NOMO-1 treated with DMSO at 0.1 percent for 48 hours (cell line): ENCODE results near the gene IRF1.

Experiments used
- DNase-seq: peaks from one replicate; lab custom pipeline; 2025; ENCODE audit not compliant: unreplicated experiment; lab: John Stamatoyannopoulos, UW

Gene IRF1

DNA sequence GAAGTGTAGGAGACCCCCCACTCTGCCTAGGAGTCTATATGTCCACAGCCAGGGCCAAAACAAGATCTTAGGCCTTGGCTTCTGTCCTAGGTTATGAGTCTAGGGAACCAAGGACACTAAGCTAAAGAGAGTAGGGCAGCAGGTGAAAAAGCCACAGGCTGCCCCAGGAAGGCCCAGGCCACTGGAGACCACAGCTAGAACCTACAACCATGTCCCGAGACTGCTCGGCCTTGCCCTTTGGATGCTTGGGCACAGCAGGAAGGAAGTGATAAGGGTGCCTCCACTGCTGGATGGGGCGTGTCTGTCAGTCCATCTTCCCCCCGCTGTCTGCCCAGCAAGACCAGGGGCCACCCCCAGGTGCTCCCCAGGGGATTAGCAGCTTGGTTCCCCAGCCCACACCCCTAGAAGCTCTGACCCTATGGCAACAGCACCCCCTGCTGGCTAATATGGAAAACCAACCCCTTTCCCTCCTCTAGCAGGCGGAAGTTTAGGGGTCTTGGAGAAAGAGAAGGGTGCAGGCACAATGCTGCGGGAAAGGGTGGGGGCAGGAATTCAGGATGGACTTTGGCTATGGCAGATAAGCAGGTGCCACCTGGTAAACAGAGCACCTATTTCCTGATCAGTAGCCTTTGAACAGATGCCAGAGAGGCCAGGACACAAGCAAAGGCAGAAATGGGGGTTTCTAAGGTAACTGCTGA is 10.5 kb upstream of the IRF1 start:
- peak; percentile 63 for DNase-seq

DNA sequence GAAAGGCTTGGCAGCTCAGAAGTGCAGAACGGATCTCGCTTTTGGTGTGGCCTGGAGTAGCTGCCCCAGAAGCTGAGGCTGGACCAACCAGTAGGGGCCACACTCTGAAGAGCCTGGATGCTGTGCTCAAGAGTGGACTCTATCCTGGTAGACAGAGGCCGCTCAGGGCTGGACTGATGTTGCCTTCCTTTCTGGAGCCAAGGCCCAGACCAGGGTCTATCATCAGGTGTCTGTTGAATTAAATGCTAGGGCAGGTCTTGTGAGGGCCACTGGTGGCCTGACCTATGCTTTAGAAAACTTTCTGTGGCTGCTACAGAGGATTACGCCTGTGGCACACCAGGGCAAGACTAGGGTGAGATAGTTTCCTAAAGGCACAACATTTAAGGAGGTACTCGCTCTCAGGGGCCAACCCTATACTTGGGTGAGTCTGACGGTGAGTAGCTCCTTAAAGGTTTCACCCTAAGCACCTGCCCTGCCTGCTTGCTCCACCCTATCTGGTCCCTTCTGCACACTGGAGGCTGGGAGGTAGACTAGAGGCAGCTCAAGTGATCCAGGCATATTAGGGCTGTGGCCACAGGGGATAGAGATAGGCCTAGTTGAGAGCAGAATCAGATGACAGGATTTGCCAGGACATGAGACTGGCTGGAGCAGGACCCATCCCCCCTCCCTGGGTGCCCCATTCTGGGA is 9.8 kb upstream of the IRF1 start:
- no peak for DNase-seq

DNA sequence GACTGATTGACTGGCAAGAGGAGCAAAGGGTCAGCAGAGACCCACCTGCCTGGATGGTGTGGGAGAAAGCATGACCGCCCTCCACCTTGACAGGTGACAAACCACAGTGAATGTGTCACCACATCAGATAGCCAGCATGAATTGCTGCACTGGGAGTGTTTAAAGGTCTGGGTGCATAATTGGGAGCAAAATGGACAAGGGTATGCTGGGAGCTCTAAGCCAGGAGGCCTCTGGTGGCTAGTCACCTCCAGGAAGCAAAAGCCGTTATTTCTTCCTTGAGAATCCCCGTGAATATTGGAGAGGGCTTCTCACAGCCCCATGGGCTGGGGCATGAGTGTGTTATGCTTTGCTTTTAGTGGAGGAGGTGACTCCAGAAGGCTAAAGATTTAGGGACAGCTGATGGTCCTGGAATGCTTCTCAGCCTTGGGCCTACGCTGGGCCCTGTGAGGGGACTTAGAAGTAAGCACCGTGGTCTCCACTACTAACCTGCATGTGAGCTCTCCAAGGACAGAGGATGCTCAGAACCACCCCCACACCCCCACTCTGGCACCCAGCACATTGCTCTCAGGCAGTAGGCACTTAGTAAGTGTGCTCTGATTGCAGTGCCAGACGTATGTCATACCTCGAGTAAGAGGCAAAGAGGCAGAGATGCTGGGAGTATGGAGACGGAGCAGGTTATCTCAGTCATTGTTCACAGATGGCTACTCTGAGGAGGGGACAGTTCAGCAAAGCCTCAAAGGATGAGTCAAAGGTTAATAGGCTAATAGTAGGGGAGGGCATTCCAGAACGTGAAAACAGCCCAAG is 9.1 kb upstream of the IRF1 start:
- no peak for DNase-seq

DNA sequence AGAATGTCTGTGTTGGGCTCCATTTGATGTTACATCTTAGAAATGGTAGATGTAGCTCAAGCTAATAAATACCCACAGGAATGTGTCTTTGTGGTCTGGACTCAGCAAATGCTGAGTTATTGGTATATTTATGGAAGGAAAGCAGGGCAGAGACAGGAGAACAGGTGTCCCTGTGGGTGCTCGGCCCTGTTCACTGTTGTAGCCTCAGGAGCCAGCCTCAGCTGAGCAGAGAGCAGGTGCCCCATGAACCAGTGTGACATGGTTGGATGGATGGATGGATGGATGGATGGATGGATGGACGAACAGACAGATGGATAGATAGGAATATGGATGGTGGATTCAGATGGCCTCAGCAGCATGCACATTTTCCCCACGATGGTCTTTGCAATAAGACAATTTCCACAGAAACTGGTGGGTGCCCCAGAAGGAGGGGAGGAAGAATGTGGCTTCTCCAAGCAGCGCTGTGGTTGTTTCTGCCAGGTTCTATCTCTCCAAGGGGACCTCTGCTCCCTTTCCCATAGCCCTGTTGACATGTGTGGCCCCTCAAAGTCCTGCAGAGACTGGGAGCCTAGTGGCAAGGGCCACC is 8.2 kb upstream of the IRF1 start:
- DNase-seq: no peak

DNA sequence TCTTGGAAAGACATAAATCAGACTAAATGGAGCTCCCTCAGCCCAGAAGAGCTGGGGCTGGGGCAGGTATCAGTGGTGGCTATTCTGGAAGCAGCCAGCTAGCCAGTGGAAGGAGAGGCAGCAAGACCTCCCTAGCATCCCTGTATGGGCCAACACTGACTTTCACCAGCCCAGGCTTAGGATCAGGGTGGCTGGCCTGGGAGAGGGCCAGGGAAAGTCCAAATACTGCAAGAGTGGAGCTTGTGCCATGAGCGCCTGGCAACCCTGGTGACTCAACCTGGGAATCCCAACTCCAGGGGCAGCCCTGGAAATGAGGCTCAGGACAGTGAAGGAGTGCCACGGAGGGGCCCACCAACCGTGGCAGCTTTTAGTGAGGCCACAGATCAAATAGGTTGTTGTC is 7.6 kb upstream of the IRF1 start:
- DNase-seq: no peak

DNA sequence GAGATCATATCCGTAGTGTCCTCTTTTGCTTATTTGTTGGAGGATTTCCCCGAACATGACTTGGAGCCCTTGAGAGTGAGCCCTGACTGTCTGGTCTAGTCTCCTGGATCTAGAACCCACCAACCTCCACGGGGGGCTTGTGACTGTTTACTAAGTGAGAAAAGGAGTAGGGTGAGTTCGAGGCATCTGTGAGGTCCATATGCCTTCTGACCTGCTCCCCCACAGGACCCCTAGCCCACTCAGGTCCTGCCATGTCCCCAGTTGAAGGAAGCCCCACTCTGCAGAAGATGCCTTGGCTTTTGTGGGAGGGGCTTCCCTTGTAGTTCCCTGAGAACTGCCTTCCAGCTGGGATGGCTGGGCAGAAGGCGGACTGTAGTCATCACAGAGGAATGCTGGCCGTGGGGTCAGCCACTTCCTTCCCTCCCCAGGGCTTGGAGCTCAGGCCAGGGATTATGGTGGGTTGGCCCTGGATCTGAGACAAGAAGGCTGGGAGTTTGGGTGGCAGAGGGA is 7.0 kb upstream of the IRF1 start:
- DNase-seq: no peak

DNA sequence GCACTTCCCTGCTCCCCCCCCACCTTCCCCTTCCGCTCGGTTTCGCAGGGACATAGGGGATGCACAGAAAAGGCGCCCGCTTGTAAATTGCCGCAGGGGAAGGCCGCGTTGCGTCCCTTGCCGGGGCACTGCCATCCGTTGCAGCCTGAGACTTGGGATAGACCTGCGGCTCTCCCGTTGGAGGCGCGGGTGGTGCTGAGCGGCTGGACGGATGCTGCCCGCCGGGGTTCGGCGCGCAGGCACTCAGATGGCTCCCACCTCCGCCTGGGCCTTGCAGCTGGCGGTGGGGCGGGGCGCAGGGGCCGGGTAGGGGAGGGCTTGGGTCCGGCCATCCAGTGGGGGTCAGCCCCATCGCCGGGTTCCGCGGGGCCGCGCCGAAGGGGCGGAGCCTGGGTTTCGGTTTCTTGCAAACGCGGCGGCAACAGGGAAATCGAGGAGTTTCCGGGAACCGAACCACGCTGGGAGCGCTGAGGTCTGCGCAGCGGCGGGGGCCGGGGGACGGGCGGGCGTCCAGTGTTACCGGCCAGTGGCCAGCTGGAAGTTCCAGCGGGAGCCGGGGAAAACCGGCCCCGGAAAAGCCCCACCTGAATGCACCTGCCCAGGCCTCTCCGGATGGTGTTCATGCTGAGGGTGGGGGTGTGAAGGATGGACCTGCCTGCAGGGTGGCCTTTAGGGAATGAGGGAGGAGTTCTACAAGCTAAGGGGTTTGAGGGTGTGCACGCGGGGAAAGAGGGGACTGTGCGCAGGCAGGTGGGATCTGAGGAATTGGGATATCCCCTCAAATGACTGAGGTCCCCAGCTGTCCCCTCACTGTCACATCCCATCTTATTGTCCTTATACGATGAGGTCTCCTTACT is 6.3 kb upstream of the IRF1 start:
- peak; percentile 82 for DNase-seq

DNA sequence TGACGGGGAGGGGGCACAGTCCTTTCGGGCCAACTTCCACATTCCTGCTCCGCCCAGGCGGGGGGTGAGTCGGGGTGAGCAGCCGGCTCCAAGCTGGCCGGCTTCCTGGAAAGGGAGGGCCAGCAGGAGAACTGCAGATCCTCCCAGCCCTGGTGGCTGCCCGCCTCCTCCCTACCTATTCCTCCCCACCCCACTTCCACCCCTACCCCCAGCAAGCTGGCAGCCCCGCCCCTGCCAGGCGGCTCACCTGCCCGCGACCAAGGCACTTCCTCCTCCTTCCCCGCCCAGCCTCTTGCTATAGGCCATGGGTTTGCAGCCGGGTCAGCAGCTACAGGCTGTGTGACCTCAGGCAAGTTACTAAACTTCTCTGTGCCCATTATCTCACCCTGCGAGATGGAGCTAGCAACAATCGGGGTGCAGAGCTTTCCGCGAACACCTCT is 5.6 kb upstream of the IRF1 start:
- peak; percentile 97 for DNase-seq

DNA sequence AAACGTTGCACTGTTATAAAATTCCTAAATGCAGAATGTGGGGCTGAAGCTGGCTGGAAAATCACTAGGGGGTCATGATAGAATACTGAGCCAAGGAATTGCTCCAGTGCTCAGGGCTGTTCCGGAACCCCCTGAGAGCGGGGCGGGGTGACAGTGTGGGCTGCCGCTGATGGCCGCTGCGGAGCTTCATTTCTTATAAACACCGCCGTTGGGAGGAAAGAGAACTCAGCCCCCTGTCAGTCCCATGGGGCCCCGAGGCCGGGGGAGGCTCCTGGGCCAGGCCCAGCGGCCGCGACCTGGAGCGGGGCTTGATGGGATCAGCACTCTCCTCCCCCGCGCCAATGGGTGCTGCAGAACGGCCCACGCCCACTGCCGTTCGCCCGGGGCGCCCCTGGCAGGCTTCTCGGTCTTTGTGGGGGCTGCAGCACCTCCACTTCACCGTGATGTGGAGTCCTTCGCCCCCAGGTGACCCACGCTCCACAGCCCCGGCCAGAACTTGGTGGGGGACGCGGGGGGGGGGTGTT is 5.2 kb upstream of the IRF1 start:
- DNase-seq: peak; percentile 83

DNA sequence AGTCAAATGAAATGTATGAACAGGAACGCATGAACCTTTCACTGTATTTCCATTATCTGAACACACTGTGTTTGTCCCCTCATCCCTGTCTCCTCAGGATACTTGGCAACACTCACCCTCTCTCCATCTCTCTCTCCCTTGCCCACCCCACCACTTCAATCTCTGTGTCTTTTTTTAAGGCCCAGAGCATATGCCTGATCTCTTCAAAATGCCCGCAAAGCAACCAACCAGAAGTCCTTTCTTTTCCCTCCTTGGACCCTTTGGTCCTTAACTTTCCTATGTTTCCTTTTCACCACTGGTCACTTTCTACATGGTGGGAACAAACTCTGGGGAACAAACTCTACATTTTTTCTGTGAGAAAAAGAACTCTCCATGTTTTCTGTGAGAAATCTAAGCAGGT is 3.2 kb upstream of the IRF1 start:
- DNase-seq: no peak

DNA sequence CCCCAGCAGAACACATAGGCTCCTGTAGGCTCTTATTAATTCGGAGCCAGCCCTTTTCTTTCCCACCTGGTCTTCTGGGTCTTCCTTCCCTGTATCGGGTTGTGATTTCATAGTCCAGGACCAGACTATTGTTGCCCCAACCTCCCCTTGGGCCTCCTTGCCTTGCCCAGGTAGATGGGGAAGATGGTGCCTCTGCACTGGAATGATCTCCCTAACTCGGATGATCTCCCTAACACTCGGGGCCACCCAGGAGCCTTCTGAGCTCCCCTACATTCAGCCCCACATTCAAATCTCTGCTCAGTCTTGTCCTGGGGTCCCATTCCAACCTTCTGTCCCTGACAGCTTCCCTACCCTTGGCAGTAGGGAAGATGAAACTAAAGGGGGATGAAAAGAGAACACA is 2.7 kb upstream of the IRF1 start:
- no peak for DNase-seq

DNA sequence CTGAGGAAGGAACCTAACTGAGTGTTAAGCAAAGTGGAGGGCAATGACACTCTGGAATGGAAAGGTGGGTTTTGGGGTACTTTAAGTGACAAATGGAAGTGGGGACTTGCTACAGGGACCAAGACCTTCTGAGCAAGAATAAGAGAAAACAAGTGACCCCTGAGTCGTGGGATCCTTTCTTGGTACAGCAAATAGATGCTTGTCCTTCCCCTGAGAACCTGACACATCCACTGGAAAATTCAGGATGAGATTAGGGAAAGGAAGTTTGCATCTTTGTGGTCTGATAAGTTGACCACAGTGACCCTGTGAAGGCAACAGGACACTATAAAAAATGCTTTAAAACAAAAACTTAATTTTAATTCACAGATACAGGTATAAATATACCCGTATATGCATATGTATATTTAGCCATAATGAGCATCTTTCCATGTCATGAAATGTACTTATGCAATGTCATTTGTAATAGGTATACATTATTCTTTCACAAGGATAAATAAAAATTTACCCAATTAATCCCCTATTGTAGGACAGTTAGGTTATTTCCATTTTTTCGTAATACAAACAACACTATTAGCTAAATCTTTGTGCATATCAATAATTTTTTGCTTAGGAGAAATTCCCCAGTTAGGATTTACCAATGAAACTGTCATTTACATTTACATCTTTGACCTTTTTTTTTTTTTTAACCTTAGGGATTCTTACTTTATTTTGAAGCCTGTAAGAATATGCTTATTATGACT is 2.0 kb upstream of the IRF1 start:
- no peak for DNase-seq

DNA sequence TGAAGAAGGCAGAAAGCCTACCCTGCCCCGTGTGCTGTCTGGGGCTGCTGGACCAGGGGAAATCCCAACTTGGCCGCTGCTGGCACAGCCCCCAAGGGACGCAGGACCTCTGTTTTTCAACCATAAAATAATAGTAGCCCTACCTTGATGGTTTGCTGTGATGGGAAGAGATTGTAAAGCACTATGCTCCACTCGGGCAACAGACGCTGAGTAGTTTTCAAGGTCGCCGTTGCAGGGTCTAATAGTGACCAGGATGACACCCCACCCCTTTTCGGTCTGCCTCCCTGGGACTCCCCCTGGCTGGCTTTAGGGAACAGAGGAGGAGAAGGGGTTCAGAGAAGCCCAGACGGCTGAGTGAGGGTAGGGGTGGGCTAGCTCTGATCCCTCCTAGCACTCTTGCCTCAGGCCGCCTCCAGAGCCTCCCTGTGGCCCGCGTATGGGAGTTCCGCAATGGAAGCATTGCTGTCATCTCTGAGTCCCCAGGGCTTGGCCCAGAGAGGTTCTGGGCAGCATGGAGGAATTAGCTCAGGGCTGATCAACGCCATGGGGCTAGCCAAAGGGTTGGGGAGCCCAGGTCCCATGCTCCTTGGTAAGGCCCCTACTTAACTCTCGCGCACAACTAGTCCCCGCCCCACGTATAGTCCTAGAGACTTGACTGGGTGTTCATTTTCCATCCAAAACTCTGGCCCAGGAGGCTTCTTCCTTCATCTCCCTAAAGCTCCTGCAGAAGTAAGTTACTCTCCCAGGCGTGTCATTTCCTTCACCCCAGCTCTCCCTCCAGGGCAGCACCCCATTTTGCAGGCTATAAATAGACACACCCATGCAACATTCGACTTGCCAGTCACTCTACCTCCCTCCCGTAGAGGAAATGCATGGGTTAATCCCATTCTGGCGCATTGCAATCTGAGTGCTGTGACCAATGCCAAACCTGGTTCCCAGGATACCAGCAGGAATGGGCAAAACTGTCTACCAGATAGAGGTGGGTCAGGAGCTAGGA is 1.1 kb upstream of the IRF1 start:
- DNase-seq: no peak

DNA sequence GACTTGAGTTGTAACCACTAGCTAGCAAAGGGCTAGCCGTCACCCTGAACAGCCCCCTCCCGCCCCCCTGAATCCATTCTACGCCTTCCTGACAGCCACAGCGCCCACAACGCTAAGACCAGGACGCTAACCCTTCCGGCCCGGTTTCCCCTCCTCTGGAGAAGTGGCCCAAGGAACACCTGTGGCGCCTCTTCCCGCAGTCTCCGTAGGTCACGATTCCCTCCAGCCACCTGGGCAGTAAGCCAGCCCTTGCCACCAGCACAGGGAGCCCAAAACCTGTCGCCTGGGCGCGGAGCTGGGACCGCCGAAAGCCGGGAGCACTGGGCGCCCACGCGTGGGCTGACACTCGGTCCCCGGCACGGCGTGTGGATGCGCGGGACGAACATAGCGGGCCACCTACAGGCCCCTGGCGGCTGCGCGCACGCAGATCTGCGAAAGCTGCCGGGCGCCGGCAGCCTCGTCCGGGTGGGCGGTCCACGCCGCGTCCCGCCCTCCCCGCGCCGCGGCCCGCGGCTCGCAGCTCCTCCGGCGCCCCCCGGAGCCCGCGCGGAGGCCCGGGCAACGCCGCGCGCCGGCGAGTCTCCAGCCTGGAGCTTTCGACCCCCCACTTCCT is 596 bp downstream of the IRF1 start:
- DNase-seq: peak; percentile 46

DNA sequence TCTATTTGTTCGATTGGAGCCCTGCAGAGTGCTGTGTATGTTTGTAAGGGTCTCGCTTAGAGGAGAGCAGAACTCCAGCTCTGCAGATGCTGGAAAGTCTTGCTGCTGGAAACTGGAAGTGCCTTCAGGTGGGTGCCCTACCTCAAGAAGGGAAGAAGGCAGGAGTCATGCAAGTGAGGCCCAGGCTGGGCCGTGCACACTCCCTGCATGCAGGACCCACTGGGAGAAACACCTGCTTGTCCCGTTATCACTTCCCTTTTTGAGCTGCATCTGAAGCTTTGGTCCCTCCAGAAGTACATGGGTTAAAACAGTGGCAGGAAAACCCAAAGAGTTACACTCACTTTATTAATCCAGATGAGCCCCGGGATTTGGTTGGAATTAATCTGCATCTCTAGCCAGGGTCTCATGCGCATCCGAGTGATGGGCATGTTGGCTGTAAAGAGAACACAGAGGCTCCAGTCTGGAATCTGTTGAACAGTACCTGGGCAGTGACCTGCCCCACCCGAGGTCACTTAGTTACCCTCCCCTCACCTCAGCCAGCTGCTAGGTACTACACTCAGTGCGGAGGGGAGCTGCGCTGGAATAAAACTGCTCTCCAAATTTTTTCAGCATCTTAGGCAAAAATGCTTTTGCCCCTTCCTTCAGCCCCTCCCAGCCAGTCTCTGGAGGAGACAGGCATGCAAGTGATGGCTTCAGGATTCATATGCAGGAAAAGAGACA is 1.4 kb downstream of the IRF1 start:
- no peak for DNase-seq

DNA sequence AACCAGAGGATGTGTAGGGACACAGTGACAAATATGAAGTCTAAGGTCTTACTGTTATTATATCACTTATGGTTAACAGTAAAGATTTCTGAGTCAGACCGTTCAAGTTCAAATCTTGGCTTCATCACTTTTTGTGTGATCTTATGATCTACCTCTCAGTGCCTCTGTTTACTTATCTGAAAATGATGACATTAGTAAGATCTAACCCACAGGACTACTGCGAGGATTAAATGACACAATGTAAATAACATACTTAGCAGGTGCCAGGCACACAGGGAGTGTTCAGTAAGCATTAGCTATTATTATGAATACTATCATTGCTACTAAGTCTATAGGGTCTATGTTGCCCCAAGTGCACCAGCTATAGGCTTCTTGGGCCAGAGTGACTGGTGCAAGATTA is 2.0 kb downstream of the IRF1 start:
- no peak for DNase-seq

DNA sequence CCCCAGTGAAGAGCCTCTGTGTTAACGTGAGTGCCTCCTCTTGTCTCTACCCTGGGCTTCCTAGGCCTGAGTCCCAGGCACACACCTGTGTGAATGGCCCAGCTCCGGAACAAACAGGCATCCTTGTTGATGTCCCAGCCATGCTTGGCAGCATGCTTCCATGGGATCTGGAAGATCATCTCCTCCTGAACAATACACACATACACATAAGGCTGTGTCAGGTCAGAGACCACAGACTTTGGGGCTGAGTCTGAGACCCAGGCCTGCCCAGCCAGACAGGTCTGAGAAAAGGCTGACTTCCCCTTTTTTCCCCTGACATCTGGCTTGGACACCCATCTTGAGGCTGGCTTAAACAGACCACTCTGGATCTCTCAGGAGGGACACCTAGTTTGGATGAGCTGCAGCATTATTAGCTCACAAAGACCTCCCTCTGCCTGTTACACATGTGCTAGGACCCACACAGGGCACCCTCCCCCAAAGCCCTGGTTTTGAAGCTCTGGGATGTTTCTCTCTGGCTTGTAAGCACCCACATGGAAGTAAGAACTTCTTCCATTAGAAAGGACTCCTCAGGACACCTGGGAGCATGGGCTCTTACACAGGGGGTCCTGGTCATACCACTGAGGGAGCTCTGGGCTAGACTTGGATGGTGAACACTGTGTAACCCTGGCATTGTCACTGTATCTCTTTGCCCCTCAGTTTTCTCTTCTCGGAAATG is 2.6 kb downstream of the IRF1 start:
- no peak for DNase-seq
